H1 (cell line): ENCODE results near the gene ADAMTS15. TPM values are rescaled to one million over a fixed set of nuclear protein-coding genes. Genes with fewer than 3 reads are reported as not detected.

Experiments used
- CTCF ChIA-PET: fragments of 300-600 bp; sonication (Branson Sonifier 250); formaldehyde crosslinking; loops from one replicate; lab custom pipeline; 2021; ENCODE audit not compliant: partially characterized antibody; lab: Charles Lee
- POLR2A ChIA-PET: fragments of 300-600 bp; sonication (Branson Sonifier 250); formaldehyde crosslinking; loops from one replicate; lab custom pipeline; 2021; ENCODE audit warnings: inconsistent platforms; ENCODE audit not compliant: partially characterized antibody; lab: Charles Lee
- DNase-seq, 2 experiments: peaks; one replicate each; pipeline versions ENCODE4 v3.0.0 to v3.0.0-alpha.2; 2010 to 2022; ENCODE audit warnings: low spot score in 2 of 2, low read depth in 1 of 2, mixed read lengths in 1 of 2
- FAIRE-seq: peaks from 2 replicates; lab custom pipeline; 2011; peaks lifted over from hg19 to GRCh38; lab: Jason Lieb, UNC
- H2AFZ ChIP-seq: 2 replicates; pipeline ENCODE4 v1.8.1; 2012; ENCODE audit warnings: low read length, inconsistent platforms
- H2AK5ac ChIP-seq: 2 replicates; pipeline ENCODE4 v1.6.1; 2013; ENCODE audit warnings: low read depth, low read length
- H2BK120ac ChIP-seq: replicated peaks from 2 replicates; pipeline ENCODE3; 2013; ENCODE audit warnings: low read depth, low read length, inconsistent platforms
- H2BK12ac ChIP-seq: 2 replicates; pipeline ENCODE4 v1.6.1; 2013; ENCODE audit warnings: low read depth, low read length
- H2BK15ac ChIP-seq: 2 replicates; pipeline ENCODE4 v1.6.1; 2013; ENCODE audit warnings: low read length
- H2BK20ac ChIP-seq: 2 replicates; pipeline ENCODE4 v1.6.1; 2013; ENCODE audit warnings: low read length
- H2BK5ac ChIP-seq: 2 replicates; pipeline ENCODE4 v1.6.1; 2013; ENCODE audit warnings: low read depth, low read length
- H3K14ac ChIP-seq: 2 replicates; pipeline ENCODE4 v1.6.1; 2013; ENCODE audit warnings: inconsistent platforms; ENCODE audit not compliant: insufficient read length
- H3K18ac ChIP-seq: 2 replicates; pipeline ENCODE4 v1.6.1; 2013; ENCODE audit warnings: low read length; ENCODE audit errors: extremely low read depth
- H3K23ac ChIP-seq: 2 replicates; pipeline ENCODE4 v1.6.1; 2013; ENCODE audit warnings: inconsistent platforms; ENCODE audit not compliant: insufficient read length
- H3K23me2 ChIP-seq: 2 replicates; pipeline ENCODE4 v1.6.1; 2013; ENCODE audit warnings: low read depth, low read length
- H3K27ac ChIP-seq: 2 replicates; pipeline ENCODE4 v1.6.1; 2011; ENCODE audit warnings: low read depth, low read length, inconsistent platforms
- H3K27me3 ChIP-seq, 4 experiments: replicated peaks in 1 of 4; 1 replicate in 1 of 4; 2 replicates in 3 of 4; pipeline versions ENCODE4 v1.6.1 to v1.8.1; 2011 to 2013; ENCODE audit warnings: low read length in 3 of 4, mild to moderate bottlenecking in 3 of 4, inconsistent platforms in 2 of 4, mixed read lengths in 2 of 4, moderate library complexity in 1 of 4; ENCODE audit not compliant: control insufficient read depth in 3 of 4, insufficient read depth in 3 of 4; ENCODE audit errors: extremely low read depth in 1 of 4
- H3K36me3 ChIP-seq, 4 experiments: 2 replicates each; pipeline versions ENCODE4 v1.6.1 to v1.8.1; 2011 to 2013; ENCODE audit warnings: mild to moderate bottlenecking in 4 of 4, low read length in 3 of 4, moderate library complexity in 2 of 4, control low read depth in 1 of 4, inconsistent platforms in 1 of 4; ENCODE audit not compliant: insufficient read depth in 4 of 4, control insufficient read depth in 2 of 4
- H3K4ac ChIP-seq: replicated peaks from 2 replicates; pipeline ENCODE3; 2013; ENCODE audit warnings: low read length, low read depth, mixed read lengths, inconsistent platforms; ENCODE audit not compliant: insufficient read length
- H3K4me1 ChIP-seq, 4 experiments: replicated peaks in 1 of 4; 1 replicate in 1 of 4; 2 replicates in 3 of 4; pipeline versions ENCODE4 v1.6.1 to v1.8.1; 2011 to 2013; ENCODE audit warnings: low read length in 3 of 4, inconsistent platforms in 2 of 4, mixed read lengths in 1 of 4; ENCODE audit not compliant: insufficient read depth in 4 of 4, control insufficient read depth in 3 of 4
- H3K4me2 ChIP-seq, 2 experiments: 2 replicates each; pipeline versions ENCODE4 v1.6.1 to v1.8.1; 2011 to 2013; ENCODE audit warnings: low read depth in 2 of 2, low read length in 2 of 2, control low read depth in 1 of 2, inconsistent platforms in 1 of 2, mild to moderate bottlenecking in 1 of 2; ENCODE audit not compliant: insufficient read depth in 1 of 2
- H3K4me3 ChIP-seq, 4 experiments: fragments of 200-600, 300-600 bp in 1 of 4; sonication (generic), shearing (Covaris generic), sonication (Bioruptor Twin) in 1 of 4; 2 replicates each; pipeline versions ENCODE4 v1.5.1 to v1.8.1; 2011 to 2016; ENCODE audit warnings: low read length in 4 of 4, low read depth in 3 of 4, control low read depth in 2 of 4, inconsistent platforms in 2 of 4, mild to moderate bottlenecking in 2 of 4, mixed read lengths in 1 of 4, moderate library complexity in 1 of 4; ENCODE audit not compliant: insufficient read depth in 2 of 4; ENCODE audit errors: extremely low read depth in 1 of 4
- H3K56ac ChIP-seq: replicated peaks from 2 replicates; pipeline ENCODE3; 2013; ENCODE audit warnings: low read depth, mild to moderate bottlenecking, mixed read lengths, low read length, inconsistent platforms; ENCODE audit not compliant: insufficient read length
- H3K79me1 ChIP-seq: 2 replicates; pipeline ENCODE4 v1.6.1; 2013; ENCODE audit warnings: low read depth, low read length, control low read depth
- H3K79me2 ChIP-seq, 2 experiments: 2 replicates each; pipeline versions ENCODE4 v1.6.1 to v1.8.1; 2012 to 2013; ENCODE audit warnings: low read length in 2 of 2, mild to moderate bottlenecking in 2 of 2, inconsistent platforms in 1 of 2; ENCODE audit not compliant: insufficient read depth in 2 of 2, control insufficient read depth in 1 of 2
- H3K9ac ChIP-seq, 4 experiments: replicated peaks in 1 of 4; 1 replicate in 1 of 4; 2 replicates in 3 of 4; pipeline versions ENCODE4 v1.6.1 to v1.8.1; 2011 to 2013; ENCODE audit warnings: low read depth in 3 of 4, low read length in 3 of 4, control low read depth in 2 of 4, mild to moderate bottlenecking in 2 of 4, moderate library complexity in 2 of 4, inconsistent platforms in 1 of 4; ENCODE audit errors: extremely low read depth in 1 of 4
- H3K9me3 ChIP-seq, 2 experiments: 2 replicates each; pipeline versions ENCODE4 v1.6.1 to v1.8.1; 2012 to 2013; ENCODE audit warnings: mild to moderate bottlenecking in 2 of 2, moderate library complexity in 2 of 2, control low read depth in 1 of 2, inconsistent platforms in 1 of 2, low read depth in 1 of 2, low read length in 1 of 2, mixed read lengths in 1 of 2; ENCODE audit not compliant: insufficient read depth in 2 of 2
- H4K20me1 ChIP-seq, 2 experiments: replicated peaks in 1 of 2; 2 replicates each; pipeline versions ENCODE3 to v1.8.1; 2011 to 2013; ENCODE audit warnings: inconsistent platforms in 2 of 2, low read length in 2 of 2, mild to moderate bottlenecking in 1 of 2; ENCODE audit not compliant: insufficient read depth in 2 of 2, control insufficient read depth in 1 of 2
- H4K5ac ChIP-seq: 2 replicates; pipeline ENCODE4 v1.6.1; 2013; ENCODE audit warnings: low read length, low read depth, mixed read lengths, inconsistent platforms; ENCODE audit not compliant: insufficient read length
- H4K8ac ChIP-seq: 2 replicates; pipeline ENCODE4 v1.8.0; 2013; ENCODE audit warnings: mild to moderate bottlenecking, moderate library complexity, low read length, inconsistent platforms; ENCODE audit not compliant: insufficient read depth; ENCODE audit errors: extremely low read depth
- H4K91ac ChIP-seq: replicated peaks from 2 replicates; pipeline ENCODE3; 2013; ENCODE audit warnings: low read length, mixed read lengths, inconsistent platforms; ENCODE audit not compliant: insufficient read length
- CHD1 ChIP-seq: IDR thresholded peaks from 2 replicates; pipeline ENCODE4 v1.6.1; 2012; ENCODE audit warnings: low read depth, low read length, improper control_type of control experiment
- EP300 ChIP-seq, 2 experiments: IDR thresholded peaks; 1 replicate in 1 of 2; 2 replicates in 1 of 2; pipeline ENCODE4 v1.6.1; 2011 to 2012; ENCODE audit warnings: low read depth in 2 of 2, low read length in 2 of 2, mild to moderate bottlenecking in 2 of 2, borderline replicate concordance in 1 of 2, inconsistent platforms in 1 of 2, moderate library complexity in 1 of 2
- MAFK ChIP-seq: IDR thresholded peaks from 2 replicates; pipeline ENCODE4 v1.6.1; 2012; ENCODE audit warnings: low read depth, mild to moderate bottlenecking, improper control_type of control experiment, low read length
- POLR2A ChIP-seq, 2 experiments: IDR thresholded peaks; 1 replicate in 1 of 2; 2 replicates in 1 of 2; pipeline ENCODE4 v1.6.1; 2011; ENCODE audit warnings: low read depth in 2 of 2, low read length in 2 of 2, mild to moderate bottlenecking in 2 of 2; ENCODE audit errors: control extremely low read depth in 1 of 2
- RNF2 ChIP-seq: fragments of 200-900, 300-1000 bp; sonication (generic); IDR thresholded peaks from 2 replicates; pipeline ENCODE4 v1.7.1; 2016; ENCODE audit warnings: borderline replicate concordance, low read depth, mild to moderate bottlenecking, antibody characterized with exemption, low read length; ENCODE audit not compliant: poor library complexity, severe bottlenecking; ENCODE audit errors: missing control alignments
- RXRA ChIP-seq: IDR thresholded peaks from 2 replicates; pipeline ENCODE4 v1.6.1; 2011; ENCODE audit warnings: low read depth, mild to moderate bottlenecking, low read length, moderate library complexity; ENCODE audit not compliant: insufficient read depth
- SIN3A ChIP-seq, 2 experiments: IDR thresholded peaks in 1 of 2; conservative IDR thresholded peaks in 1 of 2; 2 replicates each; pipeline ENCODE4 v1.6.1; 2011 to 2012; ENCODE audit warnings: low read length in 2 of 2, improper control_type of control experiment in 1 of 2, low read depth in 1 of 2, mild to moderate bottlenecking in 1 of 2
- SIRT6 ChIP-seq: IDR thresholded peaks from one replicate; pipeline ENCODE4 v1.7.1; 2012; ENCODE audit warnings: low read length, inconsistent platforms
- SP1 ChIP-seq: IDR thresholded peaks from 2 replicates; pipeline ENCODE4 v1.6.1; 2011; ENCODE audit warnings: low read depth, low read length
- TEAD4 ChIP-seq: IDR thresholded peaks from 2 replicates; pipeline ENCODE4 v1.6.1; 2012; ENCODE audit warnings: low read depth, low read length, inconsistent platforms, mixed read lengths
- ZNF274 ChIP-seq: IDR thresholded peaks from 2 replicates; pipeline ENCODE4 v1.7.0; 2012; ENCODE audit warnings: low read length, borderline replicate concordance; ENCODE audit errors: extremely low read depth
- WGBS, 2 experiments: shearing (Covaris generic) in 1 of 2; methylation state at CpG; one replicate each; pipeline versions ENCODE4 v1.1.6 to v1.1.7; 2013 to 2015; ENCODE audit warnings: low lambda C conversion rate in 2 of 2, mixed read lengths in 2 of 2, inconsistent platforms in 1 of 2, low coverage in 1 of 2, missing lambda C conversion rate in 1 of 2; ENCODE audit not compliant: insufficient replicate concordance in 2 of 2, insufficient coverage in 1 of 2, insufficient read length in 1 of 2; ENCODE audit errors: extremely low coverage in 1 of 2, missing lambda C conversion rate in 1 of 2; 5-methylcytosine and 5-hydroxymethylcytosine counted together
- polyA plus RNA-seq, 7 experiments: library from polyadenylated mRNA; depleted of rRNA in 3 of 7; stranded (reverse) in 5 of 7; unstranded in 2 of 7; fragments of >200 nt in 5 of 7; fragments of 200-250 nt in 2 of 7; gene quantifications; 1 replicate in 5 of 7; 2 replicates in 1 of 7; 4 replicates in 1 of 7; pipeline versions ENCODE4 v1.2.1 to v1.2.3, GENCODE V29; 2011 to 2013; ENCODE audit warnings: missing spikeins in 2 of 7, mixed read lengths in 2 of 7
- total RNA-seq: library from RNA; stranded (reverse); fragmentation: NEBNext Ultra II Directional; extraction: Animal tissue kit (Norgen Biotek cat#: 25700); gene quantifications from 2 replicates; pipeline ENCODE4 v1.2.1, GENCODE V29; 2021
- TF ChIP-seq, protein P1 (sequence below): IDR thresholded peaks from 2 replicates; pipeline ENCODE4 v1.6.1; 2012; ENCODE audit warnings: low read length, inconsistent platforms

Gene ADAMTS15
- total and polyA plus RNA-seq, 2 of the 8 experiments (the other 6 are each of a cell fraction or from before 2014, with no cell fraction given): 1.7 to 4.7 TPM

DNA sequence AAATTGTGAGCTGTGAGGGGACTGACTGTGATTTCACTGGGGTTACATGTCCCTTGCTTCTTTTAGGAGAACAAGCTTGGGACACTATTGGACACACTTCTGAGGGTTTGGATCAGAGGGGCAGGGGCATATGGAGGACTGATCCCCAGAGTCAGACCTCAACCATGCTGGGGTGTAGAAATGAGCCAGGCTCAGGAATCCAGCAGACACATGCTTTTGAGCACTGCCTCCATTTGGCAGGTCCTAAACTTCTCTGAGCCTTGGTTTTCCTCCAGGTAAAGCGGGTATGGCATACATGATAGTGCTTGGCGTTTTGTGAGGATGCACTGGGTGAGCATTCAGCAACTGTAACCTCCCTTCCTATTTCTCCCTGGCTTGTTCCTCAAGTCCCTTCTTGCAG is 74.7 kb downstream of the ADAMTS15 start:
- no peak overlapping the region; the same call in 1 of the 2 replicates for H2BK15ac ChIP-seq
- peak overlapping the region; percentile 93 for H2BK12ac ChIP-seq
- H3K18ac ChIP-seq: peak overlapping the region; percentile 62
- H3K56ac ChIP-seq: no peak overlapping the region
- no peaks in the 10 kb centered on the region for H3K79me1 ChIP-seq
- peak in 1 of 2 experiments; percentile 38 for DNase-seq
- H3K27ac ChIP-seq: no peak overlapping the region
- 95% methylated on average over 2 of the region's 2 CpGs; no CpG with 5 or more reads in 1 of the 2 experiments for WGBS, 2 experiments
- 0 out of 2 replicates have a peak overlapping the region, but pooled peaks have one; percentile 55 for H2AFZ ChIP-seq
- H3K14ac ChIP-seq: no peak overlapping the region
- no peaks in the 10 kb centered on the region for H3K9me3 ChIP-seq
- no peak overlapping the region for H2AK5ac ChIP-seq
- no peak overlapping the region for H4K8ac ChIP-seq
- no peak overlapping the region for H2BK120ac ChIP-seq
- no peaks in the 10 kb centered on the region for H3K36me3 ChIP-seq
- no peak overlapping the region for H3K4me3 ChIP-seq
- no peak overlapping the region; a peak in 1 of 4 replicates for H3K4me2 ChIP-seq
- POLR2A ChIA-PET: no interaction called here
- H4K91ac ChIP-seq: peak overlapping the region; percentile 22
- H4K20me1 ChIP-seq: no peaks in the 10 kb centered on the region
- peak overlapping the region; percentile 4; the same call in 1 of the 2 replicates for H2BK20ac ChIP-seq
- H3K9ac ChIP-seq: no peak overlapping the region
- FAIRE-seq: no peak
- H3K27me3 ChIP-seq: peaks cover 0 to 7% (median 1%) of the 10 kb centered on the region in 4 experiments; a peak in 2 of 7 replicates
- no peaks in the 10 kb centered on the region; the same call in 1 of the 2 replicates for H3K23me2 ChIP-seq
- H3K4me1 ChIP-seq: peaks cover 5 to 15% (median 11%) of the 10 kb centered on the region in 4 experiments
- no peak overlapping the region for H3K4ac ChIP-seq
- H4K5ac ChIP-seq: no peak overlapping the region
- H3K23ac ChIP-seq: no peak overlapping the region
- peak overlapping the region; percentile 27; the same call in 1 of the 2 replicates for H2BK5ac ChIP-seq
- H3K79me2 ChIP-seq: no peaks in the 10 kb centered on the region
- CTCF ChIA-PET: interaction anchor here (1.1 to 1.7 kb wide), 2 partner anchors 10 to 22 kb away, joined by 3 to 7 read pairs; no protein-coding TSS in a partner anchor
- no peak for TF ChIP-seq CHD1
- TF ChIP-seq SIN3A (conservative IDR thresholded peaks at IDR 0.05 in 1 of 2, IDR thresholded peaks at IDR 0.05 in 1 of 2; ENCODE audit: low read depth in 1 of 2, low read length in 2 of 2): no peak
- TF ChIP-seq SP1: no peak
- no peak for TF ChIP-seq ZNF274
- no peak for TF ChIP-seq RNF2
- TF ChIP-seq SIRT6: no peak
- TF ChIP-seq MAFK: no peak
- no peak for TF ChIP-seq EP300 (IDR thresholded peaks at IDR 0.05; ENCODE audit: borderline replicate concordance in 1 of 2, low read depth in 2 of 2, low read length in 2 of 2)
- TF ChIP-seq, protein P1, sequence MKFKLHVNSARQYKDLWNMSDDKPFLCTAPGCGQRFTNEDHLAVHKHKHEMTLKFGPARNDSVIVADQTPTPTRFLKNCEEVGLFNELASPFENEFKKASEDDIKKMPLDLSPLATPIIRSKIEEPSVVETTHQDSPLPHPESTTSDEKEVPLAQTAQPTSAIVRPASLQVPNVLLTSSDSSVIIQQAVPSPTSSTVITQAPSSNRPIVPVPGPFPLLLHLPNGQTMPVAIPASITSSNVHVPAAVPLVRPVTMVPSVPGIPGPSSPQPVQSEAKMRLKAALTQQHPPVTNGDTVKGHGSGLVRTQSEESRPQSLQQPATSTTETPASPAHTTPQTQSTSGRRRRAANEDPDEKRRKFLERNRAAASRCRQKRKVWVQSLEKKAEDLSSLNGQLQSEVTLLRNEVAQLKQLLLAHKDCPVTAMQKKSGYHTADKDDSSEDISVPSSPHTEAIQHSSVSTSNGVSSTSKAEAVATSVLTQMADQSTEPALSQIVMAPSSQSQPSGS: no peak
- no peak for TF ChIP-seq RXRA
- TF ChIP-seq POLR2A (IDR thresholded peaks at IDR 0.05; ENCODE audit: control extremely low read depth in 1 of 2, low read depth in 2 of 2, low read length in 2 of 2): no peak
- TF ChIP-seq TEAD4: no peak
